ENCODE data around the gene POU6F2.

GRCh38 chr7:39367943-39368342, 390.2 kb downstream of the POU6F2 start:
- no peak for TF ChIP-seq CTCF (IDR thresholded peaks at IDR 0.05)
- TF ChIP-seq POLR2A (IDR thresholded peaks at IDR 0.05; ENCODE audit: low read depth) = no peak
- TF ChIP-seq EP300 (IDR thresholded peaks at IDR 0.05) = no peak
- TF ChIP-seq POLR2AphosphoS5 (IDR thresholded peaks at IDR 0.05) = no peak
